DOHH2 (cell line): ENCODE measurements around the gene OPRD1.

Source experiments
- EZH2phosphoT487 ChIP-seq: fragments of 200-600 bp; sonication (generic); IDR thresholded peaks from 2 replicates; pipeline ENCODE4 v1.6.1; 2017; ENCODE audit warnings: borderline replicate concordance, mild to moderate bottlenecking, antibody characterized with exemption, low read length, moderate library complexity, mixed read lengths
- TF ChIP-seq, protein P1 (sequence below): fragments of 200-600 bp; sonication (generic); IDR thresholded peaks from one replicate; pipeline ENCODE4 v1.5.1; 2014; ENCODE audit warnings: antibody characterized with exemption, mild to moderate bottlenecking, low read depth, low read length; ENCODE audit not compliant: poor library complexity, severe bottlenecking

DNA sequence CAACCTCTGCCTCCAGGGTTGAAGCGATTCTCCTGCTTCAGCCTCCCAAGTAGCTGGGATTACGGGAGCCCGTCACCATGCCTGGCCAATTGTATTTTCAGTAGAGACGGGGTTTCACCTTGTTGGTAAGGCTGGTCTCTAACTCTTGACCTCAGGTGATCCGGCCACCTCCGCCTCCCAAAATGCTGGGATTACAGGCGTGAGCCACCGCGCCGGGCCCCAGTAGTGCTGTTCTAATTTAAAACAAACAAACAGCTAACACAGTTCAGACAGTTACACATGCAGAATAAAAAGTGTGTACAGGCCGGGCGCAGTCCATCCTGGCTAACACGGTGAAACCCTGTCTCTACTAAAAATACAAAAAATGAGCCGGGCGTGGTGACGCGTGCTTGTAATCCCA, 35.6 kb upstream of the OPRD1 start:
- TF ChIP-seq, protein P1, sequence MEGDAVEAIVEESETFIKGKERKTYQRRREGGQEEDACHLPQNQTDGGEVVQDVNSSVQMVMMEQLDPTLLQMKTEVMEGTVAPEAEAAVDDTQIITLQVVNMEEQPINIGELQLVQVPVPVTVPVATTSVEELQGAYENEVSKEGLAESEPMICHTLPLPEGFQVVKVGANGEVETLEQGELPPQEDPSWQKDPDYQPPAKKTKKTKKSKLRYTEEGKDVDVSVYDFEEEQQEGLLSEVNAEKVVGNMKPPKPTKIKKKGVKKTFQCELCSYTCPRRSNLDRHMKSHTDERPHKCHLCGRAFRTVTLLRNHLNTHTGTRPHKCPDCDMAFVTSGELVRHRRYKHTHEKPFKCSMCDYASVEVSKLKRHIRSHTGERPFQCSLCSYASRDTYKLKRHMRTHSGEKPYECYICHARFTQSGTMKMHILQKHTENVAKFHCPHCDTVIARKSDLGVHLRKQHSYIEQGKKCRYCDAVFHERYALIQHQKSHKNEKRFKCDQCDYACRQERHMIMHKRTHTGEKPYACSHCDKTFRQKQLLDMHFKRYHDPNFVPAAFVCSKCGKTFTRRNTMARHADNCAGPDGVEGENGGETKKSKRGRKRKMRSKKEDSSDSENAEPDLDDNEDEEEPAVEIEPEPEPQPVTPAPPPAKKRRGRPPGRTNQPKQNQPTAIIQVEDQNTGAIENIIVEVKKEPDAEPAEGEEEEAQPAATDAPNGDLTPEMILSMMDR: no peak
- TF ChIP-seq EZH2phosphoT487: no peak
